Ovary (tissue), 9 donors: ENCODE measurements around the gene SAMD8. TPM values are rescaled to one million over a fixed set of nuclear protein-coding genes. Genes with fewer than 3 reads are reported as not detected.

Experiments
- DNase-seq, 5 donors: peaks; one replicate each; pipeline ENCODE4 v3.0.0-alpha.2; 2019 to 2020
- H3K27ac ChIP-seq, 2 donors: fragments of 200-600 bp; one replicate each; pipeline versions ENCODE4 v1.5.1 to v1.8.0; 2019 to 2022
- H3K27me3 ChIP-seq: fragments of 200-600 bp; one replicate; pipeline ENCODE4 v1.8.0; 2022
- H3K36me3 ChIP-seq: fragments of 200-600 bp; sonication (generic); one replicate; pipeline ENCODE4 v1.5.1; 2019
- H3K4me1 ChIP-seq: one replicate; pipeline ENCODE4 v1.8.1; 2013; ENCODE audit warnings: mild to moderate bottlenecking, moderate library complexity; ENCODE audit not compliant: insufficient read depth
- H3K4me3 ChIP-seq: fragments of 200-600 bp; sonication (generic); one replicate; pipeline ENCODE4 v1.5.1; 2017
- H3K9me3 ChIP-seq, 2 donors: fragments of 200-600 bp in 1 of 2; sonication (generic) in 1 of 2; one replicate each; pipeline versions ENCODE4 v1.5.1 to v1.8.1; 2013 to 2019; ENCODE audit warnings: mild to moderate bottlenecking in 1 of 2, moderate library complexity in 1 of 2
- EP300 ChIP-seq: sonication (generic); formaldehyde crosslinking; IDR thresholded peaks from one replicate; pipeline ENCODE4 v1.6.1; 2017; ENCODE audit warnings: antibody characterized with exemption
- POLR2A ChIP-seq: fragments of 450-650 bp; IDR thresholded peaks from one replicate; pipeline ENCODE4 v1.6.1; 2017; ENCODE audit warnings: antibody characterized with exemption, mild to moderate bottlenecking, moderate library complexity
- WGBS, 3 donors: extraction: QIAGEN DNeasy Blood & Tissue Kit in 1 of 3; methylation state at CpG; one replicate each; pipeline versions ENCODE4 v1.1.5 to v1.1.7; 2013 to 2017; 5-methylcytosine and 5-hydroxymethylcytosine counted together
- intact Hi-C, 4 donors: fragments of 100-400 bp; cut with DNase I; formaldehyde crosslinking; loops; one replicate each; pipeline versions ENCODE4 v1.11.0 to v1.15.1; 2022 to 2023
- polyA plus RNA-seq, 2 donors: library from polyadenylated mRNA; stranded (reverse); fragments of 200-250 nt in 1 of 2; fragments of 350-450 nt in 1 of 2; fragmentation: Illumina TruSeq in 1 of 2; extraction: RNeasy Lipid Tissue Mini Kit (QIAGEN cat#74804) in 1 of 2; gene quantifications; one replicate each; pipeline ENCODE4 v1.2.3, GENCODE V29; 2013 to 2014
- total RNA-seq, 7 donors: library from RNA; depleted of rRNA in 2 of 7; stranded (reverse); fragments of >200 nt in 2 of 7; fragmentation: NEBNext Ultra II Directional in 3 of 7; extraction: Animal tissue kit (Norgen Biotek cat#: 25700) in 3 of 7; gene quantifications; one replicate each; pipeline versions ENCODE4 v1.1.0 to v1.2.4, GENCODE V29; 2016 to 2023
- TF ChIP-seq, protein P1 (sequence below), 3 donors: fragments of 450-650 bp in 2 of 3; fragments of 200-600 bp in 1 of 3; IDR thresholded peaks; one replicate each; pipeline versions ENCODE4 v1.5.1 to v1.8.0; 2016 to 2022; ENCODE audit warnings: antibody characterized with exemption in 3 of 3, mild to moderate bottlenecking in 1 of 3
- donor health status: DM: no; HTN: no; CAD: no; lungs with moderate emphysema.
- donor health status: DM: no; HTN: no; CAD: no.
- donor health status: Bipolar disorder and iron deficiency.
- donor health status: DM: yes; HTN: yes; CAD: no.
- donor health status: DM: no; HTN: no; CAD: no.
- donor health status: DM: yes; HTN: yes; CAD: no.

The SAMD8 gene
- total and polyA plus RNA-seq, 9 donors = 13.2 to 49.5 (median 32.0) TPM

DNA sequence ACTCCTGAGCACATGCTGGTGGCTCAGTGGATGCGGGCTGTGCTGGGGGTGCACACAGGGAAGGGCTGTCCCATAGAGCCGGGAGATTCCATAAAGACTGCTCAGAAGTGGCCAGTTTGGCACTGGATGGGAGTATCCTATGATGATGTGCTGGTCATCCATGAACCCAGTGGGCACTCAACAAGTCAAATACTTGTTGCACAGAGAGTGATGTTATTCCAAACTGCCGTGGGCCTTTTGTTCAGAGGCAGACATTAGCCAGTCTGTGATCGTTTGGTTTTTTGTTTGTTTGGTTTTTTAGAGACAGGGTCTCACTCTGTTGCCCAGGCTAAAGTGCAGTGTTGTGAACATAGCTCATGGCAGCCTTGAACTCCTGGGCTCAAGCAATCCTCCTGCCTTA, 30.9 kb upstream of the SAMD8 start:
- 93 to 97% (median 97%) methylated on average over 4 of the region's 4 CpGs for WGBS, 3 donors

DNA sequence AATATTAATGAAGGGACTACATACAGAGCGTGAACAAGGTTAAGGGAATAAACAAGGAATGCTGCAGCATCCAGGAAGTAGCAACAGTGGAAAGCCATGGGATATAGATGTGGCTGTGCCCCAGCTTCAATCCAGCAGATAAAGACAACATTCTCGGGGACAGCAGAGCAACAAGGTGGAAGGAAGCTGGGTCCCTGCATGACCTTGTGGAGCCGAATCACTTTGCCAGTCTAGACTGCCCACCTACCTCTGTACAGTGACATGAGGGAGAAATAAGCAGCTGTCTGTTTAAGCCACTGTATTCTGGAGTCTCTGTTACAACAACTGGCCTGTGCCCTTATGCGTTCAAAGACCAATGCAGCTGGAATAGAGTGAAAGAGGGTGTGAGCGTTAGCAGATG, 30.1 kb upstream of the SAMD8 start:
- intact Hi-C loops = no loop called here
- Histone ChIP-seq H3K4me1 (no peaks in the 10 kb centered on the region), H3K9me3 (no peaks in the 10 kb centered on the region), H3K27me3 (no peaks in the 10 kb centered on the region), H3K4me3 (no peak overlapping the region), H3K36me3 (no peaks in the 10 kb centered on the region), H3K27ac (no peak overlapping the region)
- no peak for DNase-seq
- WGBS, 3 donors = 95 to 97% (median 96%) methylated on average over 5 of the region's 5 CpGs
- TF ChIP-seq EP300 = no peak
- no peak for TF ChIP-seq POLR2A
- TF ChIP-seq, protein P1, sequence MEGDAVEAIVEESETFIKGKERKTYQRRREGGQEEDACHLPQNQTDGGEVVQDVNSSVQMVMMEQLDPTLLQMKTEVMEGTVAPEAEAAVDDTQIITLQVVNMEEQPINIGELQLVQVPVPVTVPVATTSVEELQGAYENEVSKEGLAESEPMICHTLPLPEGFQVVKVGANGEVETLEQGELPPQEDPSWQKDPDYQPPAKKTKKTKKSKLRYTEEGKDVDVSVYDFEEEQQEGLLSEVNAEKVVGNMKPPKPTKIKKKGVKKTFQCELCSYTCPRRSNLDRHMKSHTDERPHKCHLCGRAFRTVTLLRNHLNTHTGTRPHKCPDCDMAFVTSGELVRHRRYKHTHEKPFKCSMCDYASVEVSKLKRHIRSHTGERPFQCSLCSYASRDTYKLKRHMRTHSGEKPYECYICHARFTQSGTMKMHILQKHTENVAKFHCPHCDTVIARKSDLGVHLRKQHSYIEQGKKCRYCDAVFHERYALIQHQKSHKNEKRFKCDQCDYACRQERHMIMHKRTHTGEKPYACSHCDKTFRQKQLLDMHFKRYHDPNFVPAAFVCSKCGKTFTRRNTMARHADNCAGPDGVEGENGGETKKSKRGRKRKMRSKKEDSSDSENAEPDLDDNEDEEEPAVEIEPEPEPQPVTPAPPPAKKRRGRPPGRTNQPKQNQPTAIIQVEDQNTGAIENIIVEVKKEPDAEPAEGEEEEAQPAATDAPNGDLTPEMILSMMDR (IDR thresholded peaks at IDR 0.05) = no peak

More for the DNA sequence above, 30.9 kb upstream of the SAMD8 start:
- no peaks in the 10 kb centered on the region for H3K4me1 ChIP-seq
- H3K27me3 ChIP-seq = no peaks in the 10 kb centered on the region
- H3K36me3 ChIP-seq = no peaks in the 10 kb centered on the region
- intact Hi-C loops = no loop called here
- H3K9me3 ChIP-seq = no peaks in the 10 kb centered on the region
- DNase-seq = no peak
- no peak overlapping the region for H3K4me3 ChIP-seq
- H3K27ac ChIP-seq = no peak overlapping the region
- TF ChIP-seq, protein P1 (IDR thresholded peaks at IDR 0.05) = no peak
- TF ChIP-seq POLR2A (no peak), EP300 (no peak)

DNA sequence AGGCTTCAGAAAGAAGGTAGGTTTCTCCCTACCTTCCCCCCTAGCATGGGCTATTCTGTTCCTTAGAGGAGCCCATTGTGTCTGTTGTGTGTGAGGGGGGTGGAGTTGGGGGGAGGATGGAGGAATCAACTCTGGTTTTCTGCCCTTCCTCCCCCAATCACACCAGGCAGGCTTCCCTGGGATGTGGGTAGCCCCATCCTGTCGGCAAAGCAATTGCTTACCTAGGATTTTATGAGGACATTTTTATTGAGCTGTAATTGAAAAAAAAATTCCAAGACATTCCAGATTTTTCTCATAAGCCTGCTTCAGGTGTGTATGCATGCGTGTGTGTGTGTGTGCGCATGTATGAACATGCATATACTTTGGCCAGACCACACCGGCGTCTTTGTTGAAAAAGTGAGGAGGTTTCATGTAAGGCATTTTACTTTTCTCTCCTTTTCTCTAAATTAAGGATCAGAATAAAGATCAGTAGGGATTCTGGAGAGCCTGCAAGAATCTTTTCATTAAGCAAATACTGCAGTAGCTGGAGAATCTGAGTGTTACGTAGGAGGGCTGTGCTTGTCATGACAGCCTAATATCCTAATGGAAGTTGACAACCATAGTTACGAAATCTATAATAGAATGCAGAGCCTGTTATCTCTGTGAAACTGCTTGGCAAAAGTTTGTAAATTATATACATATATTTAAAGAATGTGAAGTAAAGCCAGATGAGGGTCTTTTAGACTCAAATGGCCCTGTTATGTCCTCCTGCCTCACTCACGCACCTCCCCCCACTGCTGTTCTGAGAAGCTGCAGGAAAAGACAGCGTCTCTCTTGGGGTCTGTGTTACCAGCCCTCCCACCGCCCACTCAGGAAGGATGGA, 27.3 kb upstream of the SAMD8 start:
- TF ChIP-seq POLR2A = no peak
- TF ChIP-seq, protein P1 (IDR thresholded peaks at IDR 0.05) = no peak
- TF ChIP-seq EP300 = no peak
- intact Hi-C loops = no loop called here

DNA sequence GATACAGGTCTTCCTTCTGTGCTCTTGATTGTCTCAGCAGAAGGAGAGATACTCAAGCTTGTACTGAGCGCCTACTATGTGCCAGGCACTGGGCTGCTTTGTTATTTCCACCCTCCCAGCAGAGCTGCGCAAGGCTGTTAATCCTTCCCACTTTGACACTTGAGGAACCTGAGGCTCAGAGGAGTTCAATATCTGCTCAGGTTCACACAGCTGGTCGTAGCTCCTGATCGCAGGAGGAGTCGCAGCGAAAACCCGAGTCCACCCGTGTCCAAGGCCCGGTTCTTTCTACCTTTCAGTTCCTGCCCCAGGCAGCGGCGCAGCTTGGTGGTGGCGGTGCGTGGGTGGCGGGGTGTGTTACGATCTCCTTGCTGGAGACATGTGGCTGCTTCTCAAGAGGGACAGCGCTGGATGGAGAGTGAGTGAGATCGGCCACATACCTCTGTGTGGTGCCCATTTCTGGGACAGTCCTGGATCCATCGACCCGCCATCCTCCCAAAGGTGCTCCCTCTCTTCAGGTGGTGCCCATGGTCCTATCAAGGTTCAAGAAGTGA, 26.5 kb upstream of the SAMD8 start:
- H3K9me3 ChIP-seq = no peaks in the 10 kb centered on the region
- no peaks in the 10 kb centered on the region for H3K36me3 ChIP-seq
- H3K4me1 ChIP-seq = no peaks in the 10 kb centered on the region
- WGBS, 3 donors = 94 to 95% (median 95%) methylated on average over 19 of the region's 19 CpGs
- H3K27me3 ChIP-seq = no peaks in the 10 kb centered on the region
- no peak overlapping the region for H3K27ac ChIP-seq
- DNase-seq = no peak
- no peak for TF ChIP-seq EP300
- TF ChIP-seq, protein P1 (IDR thresholded peaks at IDR 0.05) = no peak
- TF ChIP-seq POLR2A = no peak
- intact Hi-C loops = no loop called here
- no peak overlapping the region for H3K4me3 ChIP-seq

More for the DNA sequence above, 27.3 kb upstream of the SAMD8 start:
- WGBS, 3 donors = 76 to 79% (median 76%) methylated on average over 10 of the region's 10 CpGs
- H3K4me3 ChIP-seq = no peak overlapping the region
- no peaks in the 10 kb centered on the region for H3K36me3 ChIP-seq
- no peaks in the 10 kb centered on the region for H3K27me3 ChIP-seq
- H3K4me1 ChIP-seq = no peaks in the 10 kb centered on the region
- H3K9me3 ChIP-seq = no peaks in the 10 kb centered on the region
- no peak overlapping the region for H3K27ac ChIP-seq
- DNase-seq = no peak
